Measurements from ENCODE around the gene PDZD8.
"Not testable (repeated sequence)": the region's sequence is repeated elsewhere in the genome, so short reads cannot be mapped to it uniquely, and the experiment has no call there.

PDZD8 gene

DNA sequence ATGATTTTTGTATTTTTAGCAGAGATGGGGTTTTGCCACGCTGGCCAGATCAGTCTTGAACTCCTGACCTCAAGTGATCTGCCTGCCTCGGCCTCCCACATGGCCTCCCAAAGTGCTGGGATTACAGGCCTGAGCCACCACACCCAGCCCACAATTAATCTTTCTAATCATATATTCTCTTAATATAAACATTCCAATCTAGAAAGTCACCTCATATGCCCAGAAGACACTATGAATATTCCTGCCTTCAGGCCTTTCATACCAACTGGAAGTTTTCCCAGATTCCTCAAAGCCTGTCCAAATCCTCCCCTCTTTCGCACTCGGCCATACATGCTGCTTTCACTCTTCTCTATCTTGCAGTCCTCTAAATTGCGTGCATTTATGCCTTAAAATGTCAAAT, 32.6 kb downstream of the PDZD8 start:
- no peak for DNase-seq

DNA sequence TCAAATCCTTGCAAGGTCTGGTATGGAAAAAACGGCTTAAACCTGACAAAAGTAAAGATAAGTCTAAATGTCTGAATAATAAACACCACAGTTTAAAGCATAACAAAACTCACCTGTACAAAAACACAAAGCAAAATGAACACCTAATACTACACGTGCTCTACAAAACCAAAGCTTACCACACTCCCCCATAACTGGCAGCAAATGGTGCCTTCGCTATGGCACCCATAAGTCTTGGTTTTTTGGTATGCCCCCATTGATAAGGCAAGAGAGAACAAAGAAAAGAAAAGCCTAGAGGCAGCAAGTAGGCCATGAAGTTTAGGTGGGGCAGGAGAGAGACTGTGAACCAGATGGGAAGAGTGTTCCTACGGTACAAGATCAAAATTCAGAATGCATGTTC, 34.2 kb downstream of the PDZD8 start:
- no peak for DNase-seq

GRCh38 chr10:117339979-117340378, 35.3 kb downstream of the PDZD8 start:
- DNase-seq = no peak

DNA sequence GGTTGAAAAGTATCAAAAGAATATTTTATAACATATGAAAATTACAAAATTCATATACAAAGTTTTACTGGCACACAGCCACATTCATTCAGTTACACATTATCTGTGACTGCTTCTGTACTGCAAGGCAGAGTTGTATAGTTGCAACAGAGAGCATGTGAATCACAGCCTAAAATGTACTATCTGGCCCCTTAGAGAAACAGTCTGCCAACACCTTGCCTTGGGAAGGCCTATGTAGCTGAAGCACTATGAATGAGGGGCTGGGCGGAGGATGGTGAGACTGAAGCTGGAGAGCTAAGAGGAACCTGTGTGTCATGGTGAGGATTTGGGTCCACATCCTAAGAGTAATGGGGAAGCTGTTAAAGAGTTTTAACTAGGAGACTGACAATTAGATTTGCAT, 35.7 kb downstream of the PDZD8 start:
- DNase-seq = no peak

DNA sequence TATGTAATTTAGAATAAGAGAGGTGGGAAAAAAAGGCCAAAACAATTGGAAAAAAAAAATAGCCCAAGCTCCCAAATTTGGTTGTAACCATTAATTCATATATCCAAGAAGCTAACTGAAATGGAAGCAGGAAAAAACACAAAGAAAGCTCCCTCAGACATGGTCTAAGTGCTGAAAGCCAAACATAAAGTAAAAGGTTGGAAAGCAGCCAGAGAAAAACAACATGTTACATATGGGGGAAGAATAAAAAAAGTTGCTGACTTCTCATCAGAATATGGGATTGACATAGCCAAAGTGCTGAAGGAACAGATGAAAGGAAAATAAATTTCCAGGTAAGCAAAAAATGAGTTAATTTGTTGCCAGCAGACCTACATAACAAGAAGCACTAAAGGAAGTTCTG, 40.3 kb downstream of the PDZD8 start:
- DNase-seq = no peak

DNA sequence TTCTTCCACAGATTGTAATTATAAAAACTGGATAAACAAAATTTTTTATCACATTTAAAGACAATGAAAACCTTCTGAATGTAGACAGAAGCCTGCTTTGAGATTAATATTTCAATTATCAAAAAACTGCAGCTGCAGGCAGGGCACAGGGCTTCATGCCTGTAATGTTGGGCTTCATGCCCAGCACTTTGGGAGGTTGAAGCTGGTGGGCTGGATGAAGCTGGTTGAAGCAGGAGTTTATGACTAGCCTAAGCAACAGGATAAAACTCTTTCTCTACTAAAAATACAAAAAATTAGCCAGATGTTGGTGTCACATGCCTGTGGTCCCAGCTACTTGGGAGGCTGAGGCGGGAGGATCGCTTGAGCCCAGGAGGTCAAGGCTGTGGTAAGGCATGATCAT, 41.2 kb downstream of the PDZD8 start:
- no peak for DNase-seq

DNA sequence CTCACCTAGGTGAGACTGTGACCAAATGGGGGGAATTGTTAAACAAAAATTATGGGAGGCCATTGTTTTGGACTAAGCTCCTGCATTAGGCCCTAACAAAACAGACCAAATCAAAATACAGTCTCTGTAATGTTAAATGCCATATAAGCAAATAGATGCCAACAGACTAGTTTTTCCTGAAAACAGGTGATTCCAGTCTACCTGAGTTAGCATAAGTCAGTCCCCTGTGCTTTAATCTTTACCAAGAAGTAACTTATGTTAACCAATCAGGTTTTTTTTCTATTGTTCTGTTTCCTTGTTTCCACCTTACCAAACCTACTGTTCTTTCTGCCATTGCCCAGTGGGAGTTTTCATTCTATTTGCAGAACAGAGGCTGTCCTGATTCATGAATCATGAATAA, 48.0 kb downstream of the PDZD8 start:
- DNase-seq = no peak

DNA sequence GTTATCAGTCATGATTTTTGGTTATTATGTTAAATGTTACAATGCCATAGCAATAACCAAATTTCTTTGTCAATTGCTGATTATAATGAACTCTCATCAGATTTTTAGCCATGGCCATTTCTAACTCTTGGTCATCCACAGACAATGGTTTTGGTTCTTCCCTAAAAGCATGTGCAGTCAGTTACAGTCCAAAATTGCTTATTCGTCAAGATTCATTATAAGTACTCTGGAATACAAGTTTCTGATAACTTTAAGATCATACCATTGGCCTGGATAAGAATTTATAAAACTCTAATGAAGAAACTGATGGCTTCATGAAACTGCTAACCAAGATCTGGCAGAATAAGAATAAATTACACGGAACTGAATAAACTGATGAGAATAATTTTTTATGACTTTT, 50.9 kb downstream of the PDZD8 start:
- no peak for DNase-seq

DNA sequence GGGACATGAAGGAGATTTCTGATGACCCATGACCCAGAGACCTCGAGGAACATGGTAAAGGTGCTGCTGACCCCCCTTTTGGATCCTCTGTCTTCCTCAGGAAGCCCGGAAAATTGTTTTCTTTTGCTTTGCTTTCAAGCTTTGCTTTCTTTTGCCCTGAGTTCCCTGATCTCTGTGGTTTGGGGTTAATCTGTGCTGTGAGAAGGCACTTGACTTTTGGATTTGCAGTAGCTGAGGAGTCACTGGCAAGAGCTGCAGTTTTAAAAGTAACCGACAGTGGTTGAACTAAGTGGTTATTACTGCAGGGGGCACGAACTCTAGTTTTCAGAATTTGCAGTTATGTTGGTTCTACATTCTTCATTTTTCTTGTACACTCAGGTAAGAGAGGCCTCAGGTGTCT, 53.0 kb downstream of the PDZD8 start:
- DNase-seq = no peak

DNA sequence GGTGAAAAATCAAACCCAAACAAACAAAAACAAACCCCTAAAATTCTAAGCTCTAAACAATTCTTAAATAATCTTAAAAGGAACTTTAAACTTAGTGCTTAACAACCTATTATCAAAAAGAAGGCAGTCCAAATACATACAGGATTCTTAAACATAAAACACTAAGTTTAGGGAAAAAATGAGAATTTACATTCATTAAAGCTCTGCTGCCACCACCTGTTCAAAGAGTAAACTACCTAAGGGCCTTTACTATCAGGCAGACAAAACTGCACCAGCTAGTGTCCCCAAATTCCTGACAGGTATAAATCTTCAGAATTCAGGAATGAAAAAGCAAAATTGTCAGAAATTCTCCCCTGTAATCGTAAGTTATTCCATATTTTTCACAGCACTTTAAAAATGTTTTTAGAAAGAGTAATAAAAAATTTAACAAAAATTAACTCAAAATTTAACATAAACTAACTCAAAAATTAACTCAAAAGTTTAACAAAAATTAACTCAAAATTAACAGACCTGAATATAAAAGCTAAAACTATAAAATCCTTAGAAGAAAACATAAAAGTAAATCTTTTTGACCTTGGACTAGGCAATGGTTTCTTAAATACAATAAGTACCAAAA, 55.1 kb downstream of the PDZD8 start:
- DNase-seq = no peak

GRCh38 chr10:117318909-117319308, 56.3 kb downstream of the PDZD8 start:
- DNase-seq = no peak

- DNase-seq = no peak
Observed at GRCh38 chr10:117316701-117317100, 58.5 kb downstream of the PDZD8 start.

DNA sequence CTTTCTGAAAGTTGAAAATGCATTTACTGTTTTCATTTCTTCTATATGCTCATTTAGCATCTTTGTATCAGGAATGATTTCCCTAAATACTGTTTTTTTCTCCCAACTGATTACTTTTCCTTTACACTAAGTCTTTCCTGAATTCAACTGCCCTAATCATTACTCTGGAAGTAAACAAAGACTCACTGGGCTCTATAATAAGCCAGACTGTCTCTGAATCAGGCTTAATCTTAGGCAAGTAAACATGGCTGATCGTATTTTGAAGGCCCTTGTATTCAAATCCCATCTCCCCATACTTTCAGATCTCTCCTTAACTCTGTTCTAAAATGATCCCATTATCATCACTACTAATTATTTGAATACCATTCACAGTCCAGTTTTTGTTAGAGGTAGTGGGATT, 61.6 kb downstream of the PDZD8 start:
- no peak for DNase-seq

GRCh38 chr10:117312430-117312829, 62.8 kb downstream of the PDZD8 start:
- no peak for DNase-seq

DNA sequence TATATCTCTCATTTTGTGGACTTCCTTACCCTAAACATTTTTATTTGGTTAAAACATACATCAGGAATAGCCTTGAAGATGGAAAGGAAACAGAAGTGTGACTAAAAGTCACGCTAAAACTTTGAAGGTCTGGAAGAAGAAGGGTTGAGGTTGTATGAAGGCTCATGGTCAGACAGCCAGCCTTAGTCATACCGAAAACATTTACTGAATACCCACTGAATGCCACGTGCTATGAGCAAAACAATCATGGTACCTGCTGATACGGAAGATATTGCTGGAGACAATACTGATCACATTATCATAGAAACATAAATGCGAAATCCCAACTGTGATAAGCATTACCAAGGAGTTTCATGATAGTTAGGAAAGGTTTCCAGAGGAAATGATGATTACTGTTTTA, 64.0 kb downstream of the PDZD8 start:
- no peak for DNase-seq

GRCh38 chr10:117306674-117307073, 68.6 kb downstream of the PDZD8 start:
- DNase-seq = no peak

- not testable (repeated sequence) for DNase-seq
Observed at GRCh38 chr10:117303451-117303850, 71.8 kb downstream of the PDZD8 start.

- no peak for DNase-seq
Observed at GRCh38 chr10:117300671-117301070, 74.6 kb downstream of the PDZD8 start.

GRCh38 chr10:117299435-117299834, 75.8 kb downstream of the PDZD8 start:
- no peak for DNase-seq

DNA sequence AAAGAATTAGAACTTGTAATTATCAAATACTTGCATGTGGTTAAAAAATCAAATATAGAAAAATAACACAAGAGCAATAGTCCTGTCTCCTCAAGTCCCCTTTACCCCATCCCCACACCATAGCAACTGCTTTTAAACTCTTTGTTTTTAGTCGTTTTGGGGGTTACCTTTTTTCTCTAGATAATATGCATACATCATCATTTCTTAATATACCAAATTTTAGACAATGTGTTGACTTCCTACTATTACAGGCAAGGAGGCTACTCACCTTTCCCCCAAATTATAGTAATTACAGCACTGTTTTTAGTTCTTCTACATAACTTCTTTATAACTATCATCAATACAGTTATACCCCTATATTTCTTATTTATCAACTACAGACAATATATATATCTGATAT, 77.0 kb downstream of the PDZD8 start:
- DNase-seq = no peak

DNA sequence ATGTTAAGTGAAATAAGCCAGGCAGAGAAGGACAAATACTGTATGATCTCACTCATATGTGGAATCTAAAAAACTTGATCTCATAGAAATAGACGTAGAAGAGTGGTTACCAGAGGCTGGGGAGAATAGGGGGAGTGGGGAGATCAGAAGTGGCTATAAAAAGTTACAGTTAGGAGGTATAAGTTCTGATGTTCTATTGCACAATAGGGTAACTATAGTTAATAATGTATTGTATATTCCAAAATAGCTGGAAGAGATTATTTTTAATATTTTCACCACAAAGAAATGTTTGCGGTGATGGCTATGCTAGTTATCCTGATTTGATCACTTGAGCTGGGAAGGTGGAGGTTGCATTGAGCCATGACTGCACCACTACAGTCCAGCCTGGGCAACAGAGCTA, 80.5 kb downstream of the PDZD8 start:
- DNase-seq = no peak

DNA sequence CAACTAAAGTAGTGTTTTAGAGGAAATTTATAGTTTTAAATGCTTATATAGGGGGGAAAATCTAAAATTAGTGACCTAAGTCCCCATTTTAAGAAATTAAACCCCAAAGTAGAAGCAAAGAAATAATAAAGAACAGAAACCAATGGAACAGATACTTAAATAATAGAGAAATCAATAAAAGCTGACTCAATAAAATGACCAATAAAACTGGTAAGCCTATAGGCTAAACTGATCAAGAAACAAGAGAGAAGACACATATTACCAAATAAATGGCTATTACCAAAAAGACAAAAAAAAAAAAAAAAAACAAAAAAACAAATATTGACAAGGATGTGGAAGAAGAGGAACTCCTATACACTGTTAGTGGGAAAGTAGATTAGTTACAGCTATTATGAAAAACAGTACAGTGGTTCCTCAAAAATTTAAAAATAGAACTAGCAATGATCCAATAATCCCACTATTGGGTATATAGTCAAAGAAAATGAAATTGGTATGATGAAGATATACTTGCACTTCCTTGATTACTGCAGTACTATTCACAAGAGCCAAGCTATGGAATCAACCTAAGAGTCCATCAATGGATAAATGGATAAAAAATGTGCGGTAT, 81.1 kb downstream of the PDZD8 start:
- no peak for DNase-seq

DNA sequence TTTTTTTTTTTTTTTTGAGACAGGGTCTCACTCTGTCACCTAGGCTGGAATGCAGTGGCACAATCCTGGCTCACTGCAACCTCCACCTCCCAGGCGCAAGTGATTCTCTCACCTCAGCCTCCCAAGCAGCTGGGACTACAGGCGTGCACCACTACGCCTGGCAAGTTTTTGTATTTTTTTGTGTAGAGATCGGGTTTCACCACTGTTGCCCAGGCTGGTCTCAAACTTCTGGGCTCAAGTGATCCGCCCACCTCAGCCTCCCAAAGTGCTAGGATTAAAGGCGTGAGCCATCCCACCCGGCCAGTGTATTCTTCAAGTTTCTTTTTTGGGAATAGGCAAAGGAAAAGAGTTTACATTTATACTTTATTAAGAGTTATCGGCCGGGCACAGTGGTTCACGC, 84.4 kb downstream of the PDZD8 start:
- DNase-seq = not testable (repeated sequence)

GRCh38 chr10:117284716-117285494, 90.3 kb downstream of the PDZD8 start:
- DNase-seq = no peak
